NB4 (cell line): ENCODE results near the gene MALSU1.
A peak's percentile ranks its signal among the peaks of the same experiment; 100 is the strongest.

Source experiments
- CTCF ChIP-seq: IDR thresholded peaks from one replicate; pipeline ENCODE4 v1.5.1; 2012; ENCODE audit warnings: low read depth, low read length
- MAX ChIP-seq: IDR thresholded peaks from 2 replicates; pipeline ENCODE4 v1.6.1; 2011; ENCODE audit warnings: low read depth, low read length
- POLR2A ChIP-seq: IDR thresholded peaks from 2 replicates; pipeline ENCODE4 v1.6.1; 2011; ENCODE audit warnings: mild to moderate bottlenecking; ENCODE audit not compliant: insufficient read length; ENCODE audit errors: extremely low read depth

GRCh38 chr7:23287612-23288011 is 11.5 kb upstream of the MALSU1 start:
- TF ChIP-seq CTCF (no peak), POLR2A (no peak), MAX (peak; percentile 75; the same call in 1 of the 2 replicates)
